ENCODE data around the gene NLRP3. TPM values are rescaled to one million over a fixed set of nuclear protein-coding genes. Genes with fewer than 3 reads are reported as not detected.
"Not testable (repeated sequence)": the region's sequence is repeated elsewhere in the genome, so short reads cannot be mapped to it uniquely, and the experiment has no call there.

The NLRP3 gene
- total RNA-seq = 0.18 and 0.57 TPM in 2 replicates

DNA sequence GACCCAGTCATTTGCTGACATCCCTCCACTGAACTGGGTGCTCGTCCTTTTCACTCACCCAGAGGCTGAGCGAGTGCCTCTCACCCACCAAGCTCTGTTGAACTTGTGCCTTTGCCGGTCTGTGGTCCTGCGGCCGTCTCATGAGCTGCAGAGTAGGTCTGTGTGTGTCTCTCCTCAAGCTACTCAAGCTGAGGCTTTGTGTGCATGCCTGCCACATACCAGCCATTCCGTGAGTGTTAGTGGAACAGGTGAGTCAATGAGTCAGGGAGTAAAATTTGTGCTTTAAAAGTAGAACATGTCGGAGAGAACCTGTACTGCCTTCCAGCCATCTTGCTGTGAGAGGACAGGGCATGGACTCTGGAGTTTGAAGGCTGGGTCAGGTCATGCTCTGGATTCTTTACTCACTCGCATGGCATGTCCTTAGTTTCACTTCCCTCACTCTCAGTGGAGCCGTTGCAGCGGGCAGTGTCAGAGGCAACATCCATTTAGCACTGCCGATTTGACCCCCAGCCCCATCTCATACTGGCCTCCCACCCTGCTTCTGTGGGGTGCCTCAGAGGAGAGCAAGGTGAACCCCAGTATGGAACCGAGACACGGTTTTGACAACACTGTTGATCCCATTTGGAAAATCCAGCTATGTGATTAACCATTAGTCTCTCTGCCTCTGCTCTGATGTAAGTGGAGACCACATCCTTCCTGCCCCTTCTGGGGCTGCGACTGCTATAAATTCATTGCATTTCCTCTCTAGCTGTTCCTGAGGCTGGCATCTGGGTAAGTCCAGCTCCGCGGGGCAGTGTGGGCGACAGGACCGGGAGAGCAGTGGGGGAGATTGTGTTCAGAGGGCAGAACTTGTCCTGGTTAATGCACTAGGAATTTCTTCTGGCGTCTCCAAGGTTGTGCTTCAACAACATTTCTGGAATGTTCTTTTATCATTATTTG lies at the start of gene NLRP3:
Gene NLRP3, plus strand, starts transcription at position 751 of the 939 bp plus-strand sequence. CDS start 2,628 bp downstream, outside the sequence.
- intact Hi-C loops (cut with micrococcal nuclease) = loop anchor here (1.0 kb wide), 1 partner anchor 8 kb away; no protein-coding TSS in a partner anchor

GRCh38 chr1:247366345-247366744 lies 49.6 kb upstream of the NLRP3 start:
- intact Hi-C loops (cut with micrococcal nuclease) = not testable (repeated sequence)

DNA sequence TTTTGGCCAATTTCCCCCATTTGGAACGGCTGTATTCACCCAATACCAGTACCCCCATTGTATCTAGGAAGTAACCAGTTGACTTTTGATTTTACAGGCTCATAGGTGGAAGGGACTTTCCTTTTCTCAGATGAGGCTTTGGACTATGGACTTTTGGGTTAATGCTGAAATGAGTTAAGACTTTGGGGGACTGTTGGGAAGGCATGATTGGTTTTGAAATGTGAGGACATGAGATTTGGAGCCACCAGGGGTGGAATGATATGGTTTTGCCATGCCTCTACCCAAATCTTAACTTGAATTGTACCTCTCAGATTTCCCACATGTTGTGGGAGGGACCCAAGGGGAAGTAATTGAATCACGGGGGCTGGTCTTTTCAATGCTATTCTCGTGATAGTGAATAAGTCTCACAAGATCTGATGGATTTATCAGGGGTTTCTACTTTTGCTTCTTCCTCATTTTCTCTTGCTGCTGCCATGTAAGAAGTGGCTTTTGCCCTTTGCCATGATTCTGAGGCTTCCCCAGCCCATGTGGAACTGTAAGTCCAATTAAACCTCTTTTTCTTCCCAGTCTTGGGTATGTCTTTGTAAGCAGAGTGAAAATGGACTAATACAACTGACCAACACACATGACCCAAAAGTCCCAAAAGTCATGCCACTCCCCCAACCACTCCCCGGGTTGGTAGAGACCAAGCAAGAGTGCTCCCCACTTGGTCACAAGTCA lies 48.9 kb upstream of the NLRP3 start:
- intact Hi-C loops (cut with micrococcal nuclease) = no loop called here

- intact Hi-C loops (cut with micrococcal nuclease) = no loop called here
Measured at GRCh38 chr1:247367786-247368422, 48.1 kb upstream of the NLRP3 start.

DNA sequence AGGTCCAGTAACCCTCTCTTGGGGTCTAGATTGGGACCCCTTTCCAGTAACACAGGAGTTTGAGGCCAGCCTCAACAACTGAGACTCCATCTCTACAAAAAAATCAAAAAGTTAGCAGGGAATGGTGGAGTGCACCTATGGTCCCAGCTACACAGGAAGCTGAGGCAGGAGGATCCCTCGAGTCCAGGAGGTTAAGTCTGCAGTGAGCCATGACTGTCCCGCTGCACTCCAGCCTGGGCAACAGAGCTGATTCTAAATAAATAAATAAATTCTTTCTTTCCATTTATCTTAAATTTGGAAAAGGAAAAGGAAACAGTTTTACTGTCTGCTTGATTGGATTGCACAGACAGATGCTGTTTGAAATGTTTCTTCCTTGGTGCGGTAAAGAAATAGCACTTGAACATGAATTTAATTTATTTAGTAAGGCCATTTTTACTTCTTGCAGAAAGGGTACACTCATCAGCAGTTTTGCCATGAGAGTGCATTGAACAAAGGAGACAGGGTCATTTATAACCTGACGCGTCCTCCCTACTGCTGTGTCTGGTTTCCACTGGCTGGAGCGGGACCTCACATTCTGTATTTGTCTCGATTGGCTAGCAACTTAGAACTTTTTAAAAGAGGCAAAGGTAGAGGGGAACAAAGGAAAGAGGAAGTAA lies 47.4 kb upstream of the NLRP3 start:
- intact Hi-C loops (cut with micrococcal nuclease) = no loop called here

DNA sequence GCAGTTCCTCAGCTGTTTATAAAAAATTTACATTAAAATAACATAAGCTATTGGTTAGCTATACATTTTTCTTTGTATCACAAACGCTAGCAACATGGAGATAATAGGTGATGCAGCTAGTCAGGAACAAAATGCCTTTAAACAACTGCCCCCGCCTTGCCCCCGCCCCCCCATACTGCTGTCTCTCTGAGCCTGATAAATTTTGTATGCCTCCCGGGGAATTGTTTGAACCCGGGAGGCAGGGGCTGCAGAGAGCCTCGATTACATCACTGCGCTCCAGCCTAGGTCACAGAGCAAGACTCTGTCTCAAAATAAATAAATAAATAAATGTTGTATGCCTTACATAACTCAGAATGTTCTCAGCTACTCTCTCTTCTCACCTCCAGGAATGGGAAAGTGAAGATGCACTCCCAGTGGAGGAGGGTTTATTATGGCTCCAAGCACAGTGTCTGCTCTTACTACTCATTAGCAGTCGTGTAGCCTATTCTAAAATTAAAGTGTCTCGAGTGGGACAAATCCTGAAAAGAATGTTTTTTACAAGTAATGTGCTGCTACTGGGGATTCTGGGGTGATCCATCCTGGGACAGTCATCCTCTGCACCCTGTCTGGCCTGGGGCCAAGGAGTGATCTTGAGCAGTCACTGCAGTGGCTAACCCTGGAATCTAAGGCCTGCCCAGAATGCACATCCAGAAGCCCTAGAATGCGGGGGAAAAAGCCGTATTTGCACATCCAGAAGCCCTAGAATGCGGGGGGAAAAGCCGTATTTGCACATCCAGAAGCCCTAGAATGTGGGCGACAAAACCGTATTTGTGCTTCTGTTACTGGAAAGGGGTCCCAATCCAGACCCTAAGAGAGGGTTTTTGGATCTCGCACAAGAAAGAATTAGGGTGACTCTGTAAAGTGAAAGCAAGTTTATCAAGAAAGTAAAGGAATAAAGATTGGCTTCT lies 44.9 kb upstream of the NLRP3 start:
- intact Hi-C loops (cut with micrococcal nuclease) = no loop called here

GRCh38 chr1:247371801-247372259 lies 44.1 kb upstream of the NLRP3 start:
- intact Hi-C loops (cut with micrococcal nuclease) = loop anchor here (1.0 to 2.0 kb wide), 3 partner anchors 18 to 204 kb away; no protein-coding TSS in a partner anchor

- intact Hi-C loops (cut with micrococcal nuclease) = loop anchor here (1.0 to 2.0 kb wide), 2 partner anchors 41 to 114 kb away; no protein-coding TSS in a partner anchor
Measured at GRCh38 chr1:247373721-247374141, 42.2 kb upstream of the NLRP3 start.

DNA sequence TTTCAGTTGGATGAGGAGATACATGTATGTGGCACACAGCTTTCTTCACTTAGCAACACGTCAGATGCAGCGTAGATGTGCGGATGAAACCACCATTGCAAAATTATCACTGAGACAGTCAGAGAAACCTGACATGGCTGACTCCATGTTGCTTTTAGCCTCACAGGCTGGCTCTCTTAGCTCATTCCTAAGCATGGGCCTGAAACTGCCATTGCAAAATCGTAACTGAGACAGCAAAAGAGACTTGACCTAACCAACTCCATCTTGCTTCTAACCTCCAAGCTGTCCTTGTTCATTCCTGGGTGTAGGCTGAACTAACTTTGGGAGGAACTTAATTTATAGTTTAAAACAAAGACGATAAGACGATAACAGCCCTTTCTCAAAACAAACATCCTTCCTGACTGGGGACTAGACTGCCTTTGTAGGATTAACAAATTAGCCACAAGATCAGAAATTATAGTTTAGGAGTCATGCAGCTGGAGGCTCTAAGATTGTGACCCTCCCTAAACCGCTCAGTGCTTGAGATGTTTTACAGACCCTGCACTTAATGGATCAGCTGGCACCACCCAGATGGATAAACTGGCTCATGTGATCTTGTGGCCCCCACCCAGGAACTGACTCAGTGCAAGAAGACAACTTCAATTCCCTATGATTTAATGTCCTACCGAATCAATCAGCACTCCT lies 41.2 kb upstream of the NLRP3 start:
- intact Hi-C loops (cut with micrococcal nuclease) = not testable (repeated sequence)

GRCh38 chr1:247375747-247376146 lies 40.2 kb upstream of the NLRP3 start:
- intact Hi-C loops (cut with micrococcal nuclease) = no loop called here

GRCh38 chr1:247376659-247377058 lies 39.3 kb upstream of the NLRP3 start:
- intact Hi-C loops (cut with micrococcal nuclease) = no loop called here

- intact Hi-C loops (cut with micrococcal nuclease) = not testable (repeated sequence)
Measured at GRCh38 chr1:247377656-247378055, 38.3 kb upstream of the NLRP3 start.

GRCh38 chr1:247378334-247379073 lies 37.5 kb upstream of the NLRP3 start:
- intact Hi-C loops (cut with micrococcal nuclease) = no loop called here

GRCh38 chr1:247385283-247385682 lies 30.7 kb upstream of the NLRP3 start:
- intact Hi-C loops (cut with micrococcal nuclease) = no loop called here

- intact Hi-C loops (cut with micrococcal nuclease) = no loop called here
Measured at GRCh38 chr1:247386217-247386616, 29.8 kb upstream of the NLRP3 start.

DNA sequence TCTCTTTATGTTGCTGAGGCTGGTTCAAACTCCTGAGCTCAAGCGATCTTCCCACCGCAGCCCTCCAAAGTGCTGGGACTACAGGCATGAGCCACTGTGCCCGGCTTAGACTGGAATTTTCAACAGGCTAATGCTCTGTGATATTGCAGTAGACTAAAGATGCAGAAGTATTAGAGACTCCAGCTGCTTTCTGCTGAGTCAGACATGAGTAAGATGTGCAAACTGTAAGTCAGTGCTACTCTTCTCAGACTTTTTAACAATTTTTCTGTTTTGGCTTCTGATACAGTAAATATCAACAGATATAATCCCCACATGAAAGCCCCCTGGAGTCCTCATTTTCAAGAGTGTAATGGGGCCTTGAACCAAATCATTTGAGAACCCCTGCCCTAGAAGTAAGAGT lies 29.3 kb upstream of the NLRP3 start:
- intact Hi-C loops (cut with micrococcal nuclease) = no loop called here

DNA sequence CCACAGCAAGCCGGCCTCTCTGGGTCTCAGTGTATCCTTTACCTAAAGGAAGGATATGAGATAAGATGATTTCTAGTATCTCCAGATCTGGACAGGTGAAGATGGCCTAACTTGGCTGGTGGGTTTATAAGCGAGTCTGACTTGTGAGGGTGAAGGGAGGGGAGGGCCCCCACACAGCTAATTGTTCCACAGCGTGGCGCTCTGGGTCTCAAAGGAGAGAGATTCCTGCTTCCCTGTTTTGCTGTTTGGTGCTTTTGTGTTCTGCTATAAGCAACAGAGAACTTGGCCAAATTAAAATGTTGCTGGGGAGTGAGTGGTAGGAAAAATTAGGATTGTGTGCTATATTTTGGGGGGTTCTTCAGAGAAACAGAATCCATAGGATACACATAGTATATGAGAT lies 28.9 kb upstream of the NLRP3 start:
- intact Hi-C loops (cut with micrococcal nuclease) = no loop called here

DNA sequence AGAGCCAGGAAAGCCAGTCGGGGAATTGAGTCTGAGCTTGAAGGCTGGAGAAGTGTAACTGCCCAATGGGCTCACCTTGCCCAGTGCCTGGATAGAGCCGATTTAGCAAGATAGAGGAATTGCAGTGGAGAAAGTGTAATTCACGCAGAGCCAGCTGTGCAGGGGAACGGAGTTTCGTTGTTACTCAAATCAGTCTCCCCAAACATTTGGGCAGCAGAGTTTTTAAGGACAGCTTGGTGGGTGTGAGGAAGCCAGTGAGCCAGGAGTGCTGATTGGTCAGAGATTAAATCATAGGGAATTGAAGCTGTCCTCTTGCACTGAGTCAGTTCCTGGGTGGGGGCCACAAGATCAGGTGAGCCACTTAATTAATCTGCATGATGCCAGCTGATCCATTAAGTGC lies 28.4 kb upstream of the NLRP3 start:
- intact Hi-C loops (cut with micrococcal nuclease) = no loop called here

Measured in T-helper 2 cell treated with Interferon-gamma antibody and Interleukin-4, amounts not matched to agents 100 ng/mL and 5 ng/mL, for 36 hours (primary cell).